Liver (tissue), 9 donors: Measurements from ENCODE around the gene NT5C3A. TPM values are rescaled to one million over a fixed set of nuclear protein-coding genes. Genes with fewer than 3 reads are reported as not detected.

Source experiments
- DNase-seq: peaks from one replicate; pipeline ENCODE4 v3.0.0-alpha.2; 2017; ENCODE audit warnings: low spot score
- H3K27ac ChIP-seq, 2 donors: one replicate each; pipeline ENCODE4 v1.7.0; 2013; ENCODE audit warnings: inconsistent platforms in 2 of 2, low read length in 2 of 2, control low read depth in 1 of 2, low read depth in 1 of 2, mild to moderate bottlenecking in 1 of 2
- H3K27me3 ChIP-seq, 4 donors: one replicate each; pipeline versions ENCODE4 v1.6.1 to v1.7.0; 2013; ENCODE audit warnings: low read length in 3 of 4, inconsistent platforms in 1 of 4, mild to moderate bottlenecking in 1 of 4, moderate library complexity in 1 of 4; ENCODE audit not compliant: control insufficient read depth in 4 of 4, insufficient read depth in 4 of 4
- H3K36me3 ChIP-seq, 4 donors: one replicate each; pipeline versions ENCODE4 v1.6.1 to v1.7.0; 2013; ENCODE audit warnings: low read length in 3 of 4, mild to moderate bottlenecking in 3 of 4, low read depth in 1 of 4, moderate library complexity in 1 of 4; ENCODE audit not compliant: control insufficient read depth in 4 of 4, insufficient read depth in 3 of 4
- H3K4me1 ChIP-seq, 4 donors: one replicate each; pipeline versions ENCODE4 v1.6.1 to v1.7.0; 2013; ENCODE audit warnings: low read length in 3 of 4, mild to moderate bottlenecking in 3 of 4, moderate library complexity in 1 of 4; ENCODE audit not compliant: control insufficient read depth in 4 of 4, insufficient read depth in 4 of 4
- H3K4me3 ChIP-seq, 3 donors: one replicate each; pipeline versions ENCODE4 v1.6.1 to v1.7.0; 2013; ENCODE audit warnings: low read length in 3 of 3, control low read depth in 1 of 3, low read depth in 1 of 3, mild to moderate bottlenecking in 1 of 3
- H3K9ac ChIP-seq, 2 donors: one replicate each; pipeline ENCODE4 v1.7.0; 2013; ENCODE audit warnings: low read length in 2 of 2, mild to moderate bottlenecking in 2 of 2, moderate library complexity in 2 of 2, control low read depth in 1 of 2, low read depth in 1 of 2
- H3K9me3 ChIP-seq, 4 donors: one replicate each; pipeline versions ENCODE4 v1.6.1 to v1.7.0; 2013; ENCODE audit warnings: low read length in 3 of 4; ENCODE audit not compliant: control insufficient read depth in 4 of 4
- ATF3 ChIP-seq: IDR thresholded peaks from 2 replicates; pipeline ENCODE4 v1.6.1; 2016; ENCODE audit warnings: antibody characterized with exemption
- CTCF ChIP-seq: fragments of 150-350 bp; IDR thresholded peaks from 2 replicates; pipeline ENCODE4 v1.5.1; 2017; ENCODE audit warnings: improper control_type of control experiment, low read depth, low read length; ENCODE audit not compliant: missing input control
- EGR1 ChIP-seq, 2 donors: IDR thresholded peaks; 2 replicates each; pipeline ENCODE4 v1.6.1; 2016 to 2018; ENCODE audit warnings: antibody characterized with exemption in 2 of 2, low read depth in 2 of 2
- FOXA1 ChIP-seq: IDR thresholded peaks from 2 replicates; pipeline ENCODE4 v1.6.1; 2016; ENCODE audit warnings: antibody characterized with exemption
- FOXA2 ChIP-seq: IDR thresholded peaks from 2 replicates; pipeline ENCODE4 v1.6.1; 2016; ENCODE audit warnings: antibody characterized with exemption
- GABPA ChIP-seq, 2 donors: IDR thresholded peaks in 1 of 2; conservative IDR thresholded peaks in 1 of 2; 2 replicates each; pipeline ENCODE4 v1.6.1; 2016; ENCODE audit warnings: antibody characterized with exemption in 2 of 2, mild to moderate bottlenecking in 1 of 2, moderate library complexity in 1 of 2
- HNF4A ChIP-seq, 2 donors: conservative IDR thresholded peaks; 2 replicates each; pipeline ENCODE4 v1.6.1; 2016; ENCODE audit warnings: antibody characterized with exemption in 2 of 2, mild to moderate bottlenecking in 2 of 2
- HNF4G ChIP-seq: IDR thresholded peaks from 2 replicates; pipeline ENCODE4 v1.6.1; 2016; ENCODE audit warnings: antibody characterized with exemption
- JUND ChIP-seq, 2 donors: IDR thresholded peaks; 2 replicates each; pipeline ENCODE4 v1.6.1; 2016; ENCODE audit warnings: antibody characterized with exemption in 2 of 2
- MAX ChIP-seq: IDR thresholded peaks from 2 replicates; pipeline ENCODE4 v1.6.1; 2016; ENCODE audit warnings: antibody characterized with exemption
- NR2F2 ChIP-seq: IDR thresholded peaks from 2 replicates; pipeline ENCODE4 v1.6.1; 2016; ENCODE audit warnings: antibody characterized with exemption
- RAD21 ChIP-seq, 2 donors: IDR thresholded peaks; 2 replicates each; pipeline ENCODE4 v1.6.1; 2016; ENCODE audit warnings: antibody characterized with exemption in 2 of 2, mild to moderate bottlenecking in 2 of 2
- REST ChIP-seq: IDR thresholded peaks from 2 replicates; pipeline ENCODE4 v1.6.1; 2016; ENCODE audit warnings: antibody characterized with exemption, mild to moderate bottlenecking
- RXRA ChIP-seq, 2 donors: IDR thresholded peaks; 2 replicates each; pipeline ENCODE4 v1.6.1; 2017 to 2018; ENCODE audit warnings: antibody characterized with exemption in 2 of 2, mild to moderate bottlenecking in 1 of 2
- SP1 ChIP-seq: IDR thresholded peaks from 2 replicates; pipeline ENCODE4 v1.6.1; 2018; ENCODE audit warnings: antibody characterized with exemption, mild to moderate bottlenecking
- TAF1 ChIP-seq: conservative IDR thresholded peaks from 2 replicates; pipeline ENCODE4 v1.6.1; 2016; ENCODE audit warnings: antibody characterized with exemption, mild to moderate bottlenecking
- YY1 ChIP-seq: IDR thresholded peaks from 2 replicates; pipeline ENCODE4 v1.6.1; 2016; ENCODE audit warnings: antibody characterized with exemption, mild to moderate bottlenecking
- ZBTB33 ChIP-seq: IDR thresholded peaks from 2 replicates; pipeline ENCODE4 v1.6.1; 2016; ENCODE audit warnings: antibody characterized with exemption
- WGBS: extraction: QIAGEN DNeasy Blood & Tissue Kit; methylation state at CpG from one replicate; pipeline ENCODE4 v1.1.7; 2013; 5-methylcytosine and 5-hydroxymethylcytosine counted together
- polyA plus RNA-seq, 2 donors: library from polyadenylated mRNA; stranded (reverse) in 1 of 2; unstranded in 1 of 2; fragments of 200-250 nt in 1 of 2; fragments of >200 nt in 1 of 2; fragmentation: Nextera tagmentation in 1 of 2; extraction: Ambion mirVana in 1 of 2; gene quantifications; one replicate each; pipeline versions ENCODE4 v1.2.1 to v1.2.3, GENCODE V29; 2013 to 2015
- total RNA-seq, 2 donors: library from RNA; depleted of rRNA; stranded (reverse); fragments of >200 nt; gene quantifications; one replicate each; pipeline ENCODE4 v1.2.3, GENCODE V29; 2014
- donor health status: healthy.
- donor health status: healthy.
- donor health status: healthy.
- donor health status: healthy.
- donor health status: healthy.

NT5C3A gene
- total and polyA plus RNA-seq, 4 donors = 4.3 to 41.6 (median 9.7) TPM

GRCh38 chr7:33087858-33088257 is 25.3 kb upstream of the NT5C3A start (continued):
- TF ChIP-seq CTCF (no peak), ATF3 (no peak), RAD21 (IDR thresholded peaks at IDR 0.05) (no peak)

GRCh38 chr7:33087356-33087755 is 24.8 kb upstream of the NT5C3A start:
- Histone ChIP-seq H3K9ac (no peak overlapping the region), H3K4me3 (no peak overlapping the region), H3K4me1 (no peaks in the 10 kb centered on the region), H3K36me3 (no peaks in the 10 kb centered on the region), H3K9me3 (no peaks in the 10 kb centered on the region), H3K27ac (no peak overlapping the region), H3K27me3 (no peaks in the 10 kb centered on the region)
- WGBS = 65% methylated on average over 2 of the region's 2 CpGs
- DNase-seq = no peak
- TF ChIP-seq RXRA (IDR thresholded peaks at IDR 0.05) = no peak
- no peak for TF ChIP-seq FOXA1
- no peak for TF ChIP-seq ZBTB33
- no peak for TF ChIP-seq EGR1 (IDR thresholded peaks at IDR 0.05; ENCODE audit: low read depth in 2 of 2)
- TF ChIP-seq TAF1 = no peak
- TF ChIP-seq JUND (IDR thresholded peaks at IDR 0.05) = no peak
- no peak for TF ChIP-seq SP1
- no peak for TF ChIP-seq HNF4G
- no peak for TF ChIP-seq YY1
- no peak for TF ChIP-seq FOXA2
- TF ChIP-seq NR2F2 = no peak
- no peak for TF ChIP-seq GABPA (IDR thresholded peaks at IDR 0.05 in 1 of 2, conservative IDR thresholded peaks at IDR 0.05 in 1 of 2)
- TF ChIP-seq HNF4A (conservative IDR thresholded peaks at IDR 0.05) = no peak
- TF ChIP-seq REST = no peak
- TF ChIP-seq MAX = no peak
- TF ChIP-seq RAD21 (IDR thresholded peaks at IDR 0.05) = no peak
- no peak for TF ChIP-seq CTCF
- no peak for TF ChIP-seq ATF3
